Measurements from ENCODE around the gene ELAVL3.

DNA sequence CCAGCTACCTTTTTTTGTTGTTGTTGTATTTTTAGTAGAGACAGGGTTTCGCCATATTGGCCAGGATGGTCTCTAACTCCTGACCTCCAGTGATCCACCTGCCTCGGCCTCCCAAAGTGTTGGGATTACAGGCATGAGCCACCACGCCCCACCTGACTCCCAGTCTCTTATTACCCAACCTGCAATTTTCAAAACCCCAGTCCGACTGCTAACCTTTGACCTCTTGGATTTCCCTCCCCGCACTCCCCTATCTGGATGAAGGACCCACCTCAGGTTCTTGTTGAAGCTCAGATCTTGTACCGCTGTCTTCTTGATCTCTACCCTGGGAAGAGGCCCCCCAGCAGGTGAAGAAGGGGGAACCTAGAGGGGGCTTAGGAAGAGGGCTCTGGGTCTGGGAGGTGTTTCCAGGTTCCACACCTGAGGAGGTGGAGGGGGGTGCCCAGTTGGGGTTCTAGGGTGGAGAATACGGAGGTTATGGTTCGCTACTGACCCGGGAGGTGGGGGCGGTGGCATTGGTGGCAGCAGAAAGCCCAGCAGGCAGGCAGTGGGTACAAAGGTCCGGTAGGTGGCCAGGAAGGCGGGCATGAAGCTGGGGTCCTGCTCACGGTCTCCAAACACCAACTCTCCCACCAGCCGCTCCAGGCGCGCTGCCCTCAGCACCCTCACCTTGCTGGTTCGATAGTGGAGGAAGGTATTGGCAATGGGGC lies 64.3 kb downstream of the ELAVL3 start:
- no peak for TF ChIP-seq FOXK2 (IDR thresholded peaks at IDR 0.05)
- TF ChIP-seq SP1 (IDR thresholded peaks at IDR 0.05) = no peak

All from HEK293T (cell line).